Colonic mucosa (tissue), 4 donors: ENCODE data around the gene CDK6. TPM values are rescaled to one million over a fixed set of nuclear protein-coding genes. Genes with fewer than 3 reads are reported as not detected.

ENCODE experiments used
- DNase-seq: peaks from one replicate; pipeline ENCODE4 v3.0.0-alpha.2; 2020
- H3K27ac ChIP-seq: fragments of 200-600 bp; one replicate; pipeline ENCODE4 v1.8.0; 2021
- H3K27me3 ChIP-seq: fragments of 200-600 bp; one replicate; pipeline ENCODE4 v1.8.0; 2021
- H3K36me3 ChIP-seq: fragments of 200-600 bp; one replicate; pipeline ENCODE4 v1.8.0; 2021
- H3K4me1 ChIP-seq: fragments of 200-600 bp; one replicate; pipeline ENCODE4 v1.8.0; 2021; ENCODE audit warnings: mild to moderate bottlenecking
- H3K4me3 ChIP-seq: fragments of 200-600 bp; one replicate; pipeline ENCODE4 v1.8.0; 2021
- H3K9ac ChIP-seq, 2 donors: one replicate each; pipeline ENCODE4 v1.7.0; 2013; ENCODE audit warnings: control low read depth in 2 of 2, low read depth in 2 of 2, low read length in 2 of 2
- H3K9me3 ChIP-seq: fragments of 200-600 bp; one replicate; pipeline ENCODE4 v1.8.0; 2021
- CTCF ChIP-seq: fragments of 200-600 bp; IDR thresholded peaks from one replicate; pipeline ENCODE4 v1.8.0; 2022; ENCODE audit warnings: antibody characterized with exemption, mild to moderate bottlenecking
- intact Hi-C: fragments of 100-400 bp; cut with DNase I; formaldehyde crosslinking; loops from one replicate; pipeline ENCODE4 v1.14.1; 2022
- total RNA-seq, 2 donors: library from RNA; stranded (reverse); fragmentation: NEBNext Ultra II Directional in 1 of 2; extraction: Animal tissue kit (Norgen Biotek cat#: 25700) in 1 of 2; gene quantifications; one replicate each; pipeline ENCODE4 v1.2.1, GENCODE V29; 2021
- donor health status: healthy.
- donor health status: DM: no; HTN: no; CAD: no.
- donor health status: DM: no; HTN: no; CAD: no.

Gene CDK6
- total RNA-seq, 2 donors from 2014 or later = 37.1 to 55.4 TPM

- H3K4me3 ChIP-seq = no peak overlapping the region
Observed at GRCh38 chr7:92634205-92634604, 202.2 kb downstream of the CDK6 start.

GRCh38 chr7:92633211-92633906, 203.0 kb downstream of the CDK6 start:
- Histone ChIP-seq H3K36me3 (no peaks in the 10 kb centered on the region), H3K9me3 (no peaks in the 10 kb centered on the region), H3K4me1 (peaks cover 5% of the 10 kb centered on the region), H3K27me3 (no peaks in the 10 kb centered on the region), H3K4me3 (no peak overlapping the region), H3K27ac (peak overlapping the region; percentile 21), H3K9ac (no peak overlapping the region)
- peak; percentile 56 for DNase-seq
- no peak for TF ChIP-seq CTCF
- intact Hi-C loops = no loop called here

More at GRCh38 chr7:92634205-92634604, 202.2 kb downstream of the CDK6 start:
- Histone ChIP-seq H3K4me1 (peaks cover 5% of the 10 kb centered on the region), H3K9me3 (no peaks in the 10 kb centered on the region), H3K27ac (peak overlapping the region; percentile 51), H3K9ac (no peak overlapping the region), H3K27me3 (no peaks in the 10 kb centered on the region), H3K36me3 (no peaks in the 10 kb centered on the region)
- DNase-seq = no peak
- TF ChIP-seq CTCF = no peak
- intact Hi-C loops = no loop called here

- intact Hi-C loops = no loop called here
- H3K9ac ChIP-seq = no peak overlapping the region
Observed at GRCh38 chr7:92632791-92633190, 203.6 kb downstream of the CDK6 start.

GRCh38 chr7:92631850-92632487, 204.4 kb downstream of the CDK6 start:
- TF ChIP-seq CTCF = no peak
- no peak overlapping the region for H3K4me3 ChIP-seq
- no peak overlapping the region for H3K9ac ChIP-seq
- no peaks in the 10 kb centered on the region for H3K36me3 ChIP-seq
- peaks cover 5% of the 10 kb centered on the region for H3K4me1 ChIP-seq
- H3K27me3 ChIP-seq = no peaks in the 10 kb centered on the region
- intact Hi-C loops = no loop called here
- DNase-seq = no peak
- H3K9me3 ChIP-seq = no peaks in the 10 kb centered on the region
- no peak overlapping the region for H3K27ac ChIP-seq

More at GRCh38 chr7:92632791-92633190, 203.6 kb downstream of the CDK6 start:
- Histone ChIP-seq H3K4me3 (no peak overlapping the region), H3K9me3 (no peaks in the 10 kb centered on the region), H3K27ac (peak overlapping the region; percentile 21), H3K36me3 (no peaks in the 10 kb centered on the region), H3K4me1 (peaks cover 5% of the 10 kb centered on the region), H3K27me3 (no peaks in the 10 kb centered on the region)
- no peak for DNase-seq
- no peak for TF ChIP-seq CTCF

DNA sequence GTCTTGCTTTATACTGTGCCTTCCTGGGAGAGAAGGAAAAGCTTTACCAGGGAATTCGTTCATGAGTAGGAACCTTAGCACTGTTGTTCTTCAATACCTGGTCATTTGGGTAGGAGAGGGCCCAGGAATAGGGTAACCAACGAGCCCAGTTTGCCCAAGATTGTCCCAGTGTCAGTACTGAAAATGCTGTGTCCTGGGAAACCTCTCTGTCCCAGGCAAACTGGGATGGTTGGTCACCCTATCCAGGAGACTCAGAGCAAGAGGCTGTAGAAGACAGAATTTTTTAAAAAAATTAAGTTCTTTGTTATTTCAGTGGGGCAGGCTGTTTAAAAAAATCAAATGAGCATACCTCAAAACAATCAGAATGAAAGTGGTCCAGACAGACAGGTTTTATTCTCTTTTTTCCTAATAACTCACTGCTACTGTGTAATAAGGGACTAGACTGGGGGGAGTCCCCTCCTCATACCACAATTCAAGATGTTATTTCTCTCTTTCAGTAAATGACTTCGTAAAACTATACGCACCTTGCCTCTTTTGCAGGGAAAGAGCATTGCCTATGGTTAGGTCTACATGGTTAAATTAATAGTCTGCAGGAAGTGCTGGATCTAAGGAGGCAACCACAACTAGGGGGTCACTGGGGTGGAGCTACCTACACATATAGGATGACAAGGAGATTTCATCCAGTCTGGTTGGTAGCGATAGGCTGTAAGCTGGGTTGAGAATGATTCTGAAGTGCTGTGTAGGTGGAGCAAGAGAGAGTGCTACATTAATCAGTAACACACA, 205.1 kb downstream of the CDK6 start:
- TF ChIP-seq CTCF = no peak
- H3K4me1 ChIP-seq = peaks cover 5% of the 10 kb centered on the region
- no peaks in the 10 kb centered on the region for H3K27me3 ChIP-seq
- no peaks in the 10 kb centered on the region for H3K36me3 ChIP-seq
- intact Hi-C loops = no loop called here
- H3K4me3 ChIP-seq = no peak overlapping the region
- H3K9me3 ChIP-seq = no peaks in the 10 kb centered on the region
- no peak for DNase-seq
- H3K27ac ChIP-seq = no peak overlapping the region
- no peak overlapping the region for H3K9ac ChIP-seq
